Measurements from ENCODE around the gene ESYT2. TPM values are rescaled to one million over a fixed set of nuclear protein-coding genes. Genes with fewer than 3 reads are reported as not detected.

The ESYT2 gene
- total and polyA plus RNA-seq, 9 of the 15 experiments (the other 6 are each of a cell fraction or from before 2014, with no cell fraction given) = 5.8 to 86.9 (median 64.7) TPM

- no peak for TF ChIP-seq ID3 (CRISPR knock-in tag; IDR thresholded peaks at IDR 0.05)
- TF ChIP-seq ID3 (tag; IDR thresholded peaks at IDR 0.05) = 0 out of 2 replicates have a peak, but pooled peaks have one; percentile 22
- TF ChIP-seq KHSRP (IDR thresholded peaks at IDR 0.05) = no peak
- no peak for TF ChIP-seq SOX6 (IDR thresholded peaks at IDR 0.05)
- peak; percentile 38; the same call in 1 of the 2 replicates for TF ChIP-seq CXXC5 (CRISPR knock-in tag; IDR thresholded peaks at IDR 0.05)
- TF ChIP-seq GATAD2A (IDR thresholded peaks at IDR 0.05) = 0 out of 2 replicates have a peak, but pooled peaks have one; percentile 17
- TF ChIP-seq RBM25 (IDR thresholded peaks at IDR 0.05; ENCODE audit: low read depth, low read length, severe bottlenecking) = no peak
- 0 out of 2 replicates have a peak, but pooled peaks have one; percentile 30 for TF ChIP-seq ZBTB17 (CRISPR knock-in tag; IDR thresholded peaks at IDR 0.05)
- TF ChIP-seq MAX (CRISPR knock-in tag; IDR thresholded peaks at IDR 0.05) = peak; percentile 64; the same call in 1 of the 2 replicates
- TF ChIP-seq E2F6 (IDR thresholded peaks at IDR 0.05; ENCODE audit: borderline replicate concordance in 1 of 2, extremely low read depth in 1 of 2, insufficient read depth in 1 of 2, insufficient read length in 1 of 2, low read depth in 1 of 2, low read length in 1 of 2, poor library complexity in 1 of 2, severe bottlenecking in 1 of 2) = peak in 1 of 2 experiments; percentile 36
- TF ChIP-seq RAD51 (IDR thresholded peaks at IDR 0.05; ENCODE audit: borderline replicate concordance, low read depth) = peak; percentile 26; the same call in 1 of the 2 replicates
- TF ChIP-seq ERF (CRISPR knock-in tag; IDR thresholded peaks at IDR 0.05) = no peak
- TF ChIP-seq SPI1 (IDR thresholded peaks at IDR 0.05; ENCODE audit: borderline replicate concordance, low read depth, low read length) = 0 out of 2 replicates have a peak, but pooled peaks have one; percentile 18
- no peak for TF ChIP-seq ASH1L (IDR thresholded peaks at IDR 0.05; ENCODE audit: borderline replicate concordance, low read depth, partially characterized antibody)
- no peak for TF ChIP-seq MEIS2 (IDR thresholded peaks at IDR 0.05; ENCODE audit: partially characterized antibody)
- TF ChIP-seq PTBP1 (IDR thresholded peaks at IDR 0.05; ENCODE audit: low read depth, low read length) = no peak
- no peak for TF ChIP-seq NR4A1 (CRISPR knock-in tag; IDR thresholded peaks at IDR 0.05)
- TF ChIP-seq NR4A1 (tag; IDR thresholded peaks at IDR 0.05) = peak; percentile 63; the same call in 1 of the 2 replicates
- no peak for TF ChIP-seq NBN (IDR thresholded peaks at IDR 0.05; ENCODE audit: low read depth)
- TF ChIP-seq CREB3L1 (IDR thresholded peaks at IDR 0.05; ENCODE audit: borderline replicate concordance, low read depth) = no peak
- peak; percentile 76 for TF ChIP-seq ZNF592 (IDR thresholded peaks at IDR 0.05)
- no peak for TF ChIP-seq XRCC5 (IDR thresholded peaks at IDR 0.05; ENCODE audit: low read depth, low read length)
- TF ChIP-seq SETDB1 (IDR thresholded peaks at IDR 0.05; ENCODE audit: low read length) = no peak
These were observed 2.4 kb upstream of the ESYT2 start (continued) for GRCh38 chr7:158831738-158832091.

Measured in K562 (cell line).